DND-41 (cell line): ENCODE data around the gene MTERF2.

Source experiments
- ATAC-seq: fragments of 200-7000 bp; cut with Tn5 transposase; 3 replicates; pipeline ENCODE4 v1.9.1; 2021; ENCODE audit warnings: low read depth; ENCODE audit not compliant: insufficient read depth
- DNase-seq: peaks from one replicate; pipeline ENCODE4 v3.0.0-alpha.2; 2020
- H2AFZ ChIP-seq: 2 replicates; pipeline ENCODE4 v1.6.0; 2012; ENCODE audit warnings: low read depth, low read length
- H3K27ac ChIP-seq: 2 replicates; pipeline ENCODE4 v1.5.1; 2012; ENCODE audit warnings: low read length, inconsistent platforms
- H3K27me3 ChIP-seq: fragments of 200-600 bp; sonication (generic); 2 replicates; pipeline ENCODE4 v1.6.0; 2012; ENCODE audit warnings: low read length, mild to moderate bottlenecking, inconsistent platforms; ENCODE audit not compliant: insufficient read depth, poor library complexity
- H3K36me3 ChIP-seq: 2 replicates; pipeline ENCODE4 v1.5.1; 2012; ENCODE audit warnings: low read length, inconsistent platforms; ENCODE audit not compliant: insufficient read depth
- H3K4me1 ChIP-seq: 2 replicates; pipeline ENCODE4 v1.5.1; 2012; ENCODE audit warnings: mild to moderate bottlenecking, low read length; ENCODE audit not compliant: insufficient read depth
- H3K4me2 ChIP-seq: 2 replicates; pipeline ENCODE4 v1.6.0; 2012; ENCODE audit warnings: mild to moderate bottlenecking, moderate library complexity, low read length, inconsistent platforms; ENCODE audit not compliant: insufficient read depth
- H3K4me3 ChIP-seq, 2 experiments: fragments of 200-600 bp in 1 of 2; shearing (Covaris generic) in 1 of 2; 2 replicates each; pipeline ENCODE4 v1.5.1; 2012 to 2016; ENCODE audit warnings: inconsistent platforms in 2 of 2, low read length in 2 of 2, mild to moderate bottlenecking in 2 of 2, low read depth in 1 of 2, moderate library complexity in 1 of 2
- H3K79me2 ChIP-seq: 2 replicates; pipeline ENCODE4 v1.6.0; 2012; ENCODE audit warnings: low read length, inconsistent platforms; ENCODE audit not compliant: insufficient read depth
- H3K9ac ChIP-seq: 2 replicates; pipeline ENCODE4 v1.6.0; 2012; ENCODE audit warnings: low read depth, mild to moderate bottlenecking, inconsistent platforms, low read length, moderate library complexity
- H3K9me3 ChIP-seq: 2 replicates; pipeline ENCODE4 v1.5.1; 2012; ENCODE audit warnings: low read length, moderate library complexity, mild to moderate bottlenecking, inconsistent platforms; ENCODE audit not compliant: insufficient read depth, severe bottlenecking
- H4K20me1 ChIP-seq: 2 replicates; pipeline ENCODE4 v1.6.0; 2012; ENCODE audit warnings: low read length; ENCODE audit not compliant: insufficient read depth
- CTCF ChIP-seq: IDR thresholded peaks from 2 replicates; pipeline ENCODE4 v1.5.1; 2012; ENCODE audit warnings: borderline replicate concordance, low read length, moderate library complexity, mild to moderate bottlenecking; ENCODE audit not compliant: poor library complexity, severe bottlenecking; ENCODE audit errors: extremely low read depth
- EZH2 ChIP-seq: IDR thresholded peaks from 3 replicates; pipeline ENCODE4 v1.6.1; 2012; ENCODE audit warnings: borderline replicate concordance, low read depth, mild to moderate bottlenecking, moderate library complexity, low read length, inconsistent platforms; ENCODE audit not compliant: severe bottlenecking

The MTERF2 gene

GRCh38 chr12:106975098-106975497 lies 11.8 kb downstream of the MTERF2 start:
- Histone ChIP-seq H3K9me3 (no peaks in the 10 kb centered on the region), H3K79me2 (no peaks in the 10 kb centered on the region), H3K27ac (no peak overlapping the region), H3K9ac (no peak overlapping the region), H3K4me1 (no peaks in the 10 kb centered on the region), H3K27me3 (no peaks in the 10 kb centered on the region), H3K36me3 (peaks cover 31% of the 10 kb centered on the region), H2AFZ (no peak overlapping the region), H4K20me1 (0 out of 2 replicates have a peak, but pooled peaks cover 4% of the 10 kb centered on the region), H3K4me2 (no peak overlapping the region), H3K4me3 (no peak overlapping the region)
- ATAC-seq (no peak), DNase-seq (no peak)
- no peak for TF ChIP-seq EZH2
- TF ChIP-seq CTCF: no peak

GRCh38 chr12:106974511-106974910 lies 12.4 kb downstream of the MTERF2 start:
- no peaks in the 10 kb centered on the region for H3K79me2 ChIP-seq
- TF ChIP-seq CTCF (no peak), EZH2 (no peak)
- no peaks in the 10 kb centered on the region for H3K9me3 ChIP-seq
- H3K27me3 ChIP-seq: no peaks in the 10 kb centered on the region
- H3K36me3 ChIP-seq: peaks cover 34% of the 10 kb centered on the region
- DNase-seq (no peak), ATAC-seq (no peak)
- H4K20me1 ChIP-seq: 0 out of 2 replicates have a peak, but pooled peaks cover 4% of the 10 kb centered on the region
- no peak overlapping the region for H3K27ac ChIP-seq
- no peak overlapping the region for H3K4me3 ChIP-seq
- H3K9ac ChIP-seq: no peak overlapping the region
- no peak overlapping the region for H3K4me2 ChIP-seq
- H2AFZ ChIP-seq: no peak overlapping the region
- H3K4me1 ChIP-seq: no peaks in the 10 kb centered on the region

GRCh38 chr12:106973545-106973944 lies 13.4 kb downstream of the MTERF2 start:
- Histone ChIP-seq H4K20me1 (0 out of 2 replicates have a peak, but pooled peaks cover 4% of the 10 kb centered on the region), H3K79me2 (no peaks in the 10 kb centered on the region), H3K36me3 (peaks cover 39% of the 10 kb centered on the region), H2AFZ (no peak overlapping the region), H3K4me1 (no peaks in the 10 kb centered on the region), H3K9ac (no peak overlapping the region), H3K4me2 (no peak overlapping the region), H3K27me3 (no peaks in the 10 kb centered on the region), H3K27ac (no peak overlapping the region), H3K9me3 (no peaks in the 10 kb centered on the region), H3K4me3 (no peak overlapping the region)
- DNase-seq (no peak), ATAC-seq (no peak)
- no peak for TF ChIP-seq CTCF
- TF ChIP-seq EZH2: no peak

- H3K36me3 ChIP-seq: peaks cover 54% of the 10 kb centered on the region
- H2AFZ ChIP-seq: no peak overlapping the region
- H3K27me3 ChIP-seq: no peaks in the 10 kb centered on the region
- H3K9ac ChIP-seq: no peak overlapping the region
- 0 out of 2 replicates have a peak, but pooled peaks cover 4% of the 10 kb centered on the region for H4K20me1 ChIP-seq
- H3K79me2 ChIP-seq: peaks cover 4% of the 10 kb centered on the region
- ATAC-seq (no peak), DNase-seq (no peak)
- no peak overlapping the region for H3K4me2 ChIP-seq
- H3K27ac ChIP-seq: no peak overlapping the region
- no peak overlapping the region for H3K4me3 ChIP-seq
- H3K9me3 ChIP-seq: no peaks in the 10 kb centered on the region
- H3K4me1 ChIP-seq: no peaks in the 10 kb centered on the region
- TF ChIP-seq EZH2: no peak
- no peak for TF ChIP-seq CTCF
Measured at GRCh38 chr12:106971065-106971464, 15.9 kb downstream of the MTERF2 start.
